OCI-LY1 (cell line): ENCODE data around the gene OR2V2.

Experiments used
- EZH2 ChIP-seq: fragments of 200-600 bp; sonication (generic), shearing (Covaris generic); IDR thresholded peaks from 2 replicates; pipeline ENCODE4 v1.8.0; 2017; ENCODE audit warnings: borderline replicate concordance, mixed run types, mild to moderate bottlenecking, antibody characterized with exemption, low read length, moderate library complexity, mixed read lengths
- TF ChIP-seq, protein P1 (sequence below): fragments of 200-600 bp; sonication (generic), shearing (Covaris generic); IDR thresholded peaks from 2 replicates; pipeline ENCODE4 v1.5.1; 2017; ENCODE audit warnings: mild to moderate bottlenecking, antibody characterized with exemption, low read length, moderate library complexity, mixed read lengths

- TF ChIP-seq, protein P1, sequence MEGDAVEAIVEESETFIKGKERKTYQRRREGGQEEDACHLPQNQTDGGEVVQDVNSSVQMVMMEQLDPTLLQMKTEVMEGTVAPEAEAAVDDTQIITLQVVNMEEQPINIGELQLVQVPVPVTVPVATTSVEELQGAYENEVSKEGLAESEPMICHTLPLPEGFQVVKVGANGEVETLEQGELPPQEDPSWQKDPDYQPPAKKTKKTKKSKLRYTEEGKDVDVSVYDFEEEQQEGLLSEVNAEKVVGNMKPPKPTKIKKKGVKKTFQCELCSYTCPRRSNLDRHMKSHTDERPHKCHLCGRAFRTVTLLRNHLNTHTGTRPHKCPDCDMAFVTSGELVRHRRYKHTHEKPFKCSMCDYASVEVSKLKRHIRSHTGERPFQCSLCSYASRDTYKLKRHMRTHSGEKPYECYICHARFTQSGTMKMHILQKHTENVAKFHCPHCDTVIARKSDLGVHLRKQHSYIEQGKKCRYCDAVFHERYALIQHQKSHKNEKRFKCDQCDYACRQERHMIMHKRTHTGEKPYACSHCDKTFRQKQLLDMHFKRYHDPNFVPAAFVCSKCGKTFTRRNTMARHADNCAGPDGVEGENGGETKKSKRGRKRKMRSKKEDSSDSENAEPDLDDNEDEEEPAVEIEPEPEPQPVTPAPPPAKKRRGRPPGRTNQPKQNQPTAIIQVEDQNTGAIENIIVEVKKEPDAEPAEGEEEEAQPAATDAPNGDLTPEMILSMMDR = peak; percentile 74
- no peak for TF ChIP-seq EZH2
Observed at GRCh38 chr5:181173027-181173419, 25.6 kb downstream of the OR2V2 start.
